Amniotic epithelial cell (primary cell): ENCODE measurements around the gene KRT85.

Source experiments
- DNase-seq: peaks from one replicate; pipeline ENCODE4 v3.0.0-alpha.2; 2010; ENCODE audit warnings: low read depth

KRT85 gene

DNA sequence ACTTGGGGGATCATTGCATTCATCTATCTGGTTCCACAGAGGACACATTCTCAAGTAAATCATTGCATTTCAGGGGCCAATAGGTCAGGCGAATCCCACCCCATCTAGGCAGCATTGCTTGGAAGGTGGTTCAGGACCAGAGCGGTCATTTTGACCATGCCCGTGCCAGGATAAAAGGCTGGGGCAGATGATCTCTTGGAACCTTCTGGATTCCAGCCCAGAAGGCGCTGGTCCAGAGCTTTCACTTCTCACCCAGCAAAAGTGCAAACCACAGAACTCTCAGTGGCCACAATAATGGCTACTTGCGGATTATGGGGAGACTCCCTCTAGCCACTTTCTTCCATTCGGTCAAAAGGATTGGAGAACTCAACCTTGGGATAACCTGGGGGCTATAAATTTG, 595 bp upstream of the KRT85 start:
- no peak for DNase-seq

DNA sequence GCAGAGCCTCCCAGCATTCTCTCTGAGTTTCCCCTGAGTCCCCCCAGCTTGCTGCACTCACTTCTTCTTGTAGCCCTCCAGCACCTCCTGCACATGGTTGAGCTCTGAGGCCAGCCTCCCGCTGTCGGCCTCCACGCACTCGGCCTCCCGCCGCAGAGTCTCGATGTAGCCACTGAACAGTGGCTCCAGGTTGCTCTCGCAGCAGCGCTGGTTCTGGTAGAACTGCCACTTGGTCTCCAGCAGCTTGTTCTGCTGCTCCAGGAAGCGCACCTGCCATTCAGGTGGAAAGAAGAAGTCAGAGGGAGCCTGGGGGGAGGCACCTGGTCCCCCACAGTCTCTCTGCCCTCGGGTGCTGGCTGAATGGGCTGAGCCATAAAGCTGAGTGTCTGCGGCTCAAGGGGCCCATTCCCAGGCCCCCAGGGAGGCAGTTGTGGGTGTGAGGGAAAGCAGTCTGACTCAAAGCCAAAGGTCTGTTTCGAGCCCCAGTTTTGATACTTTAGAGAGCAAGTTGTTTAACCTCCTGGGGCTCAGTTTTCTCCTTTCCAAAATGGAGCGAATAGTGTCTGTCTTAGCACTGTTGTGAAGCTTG, 2.3 kb downstream of the KRT85 start:
- DNase-seq: no peak

DNA sequence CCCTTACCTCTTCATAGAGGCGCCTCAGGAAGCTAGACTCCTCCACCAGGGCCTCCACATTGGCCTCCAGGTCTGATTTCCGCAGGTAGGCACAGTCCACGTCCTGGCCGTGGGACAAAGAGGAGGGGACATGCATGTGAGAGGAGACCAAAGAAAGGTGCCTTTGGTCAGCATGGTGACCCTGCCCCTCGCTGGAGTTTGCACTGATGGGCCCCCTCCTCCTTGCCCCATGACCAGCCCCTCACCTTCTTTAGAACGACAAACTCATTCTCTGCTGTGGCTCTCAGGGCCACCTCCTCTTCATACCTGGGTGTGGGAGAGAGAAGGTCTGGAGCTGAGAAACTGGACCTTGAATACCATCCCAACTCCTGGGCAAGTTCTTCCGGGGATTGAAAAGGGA, 3.2 kb downstream of the KRT85 start:
- no peak for DNase-seq

DNA sequence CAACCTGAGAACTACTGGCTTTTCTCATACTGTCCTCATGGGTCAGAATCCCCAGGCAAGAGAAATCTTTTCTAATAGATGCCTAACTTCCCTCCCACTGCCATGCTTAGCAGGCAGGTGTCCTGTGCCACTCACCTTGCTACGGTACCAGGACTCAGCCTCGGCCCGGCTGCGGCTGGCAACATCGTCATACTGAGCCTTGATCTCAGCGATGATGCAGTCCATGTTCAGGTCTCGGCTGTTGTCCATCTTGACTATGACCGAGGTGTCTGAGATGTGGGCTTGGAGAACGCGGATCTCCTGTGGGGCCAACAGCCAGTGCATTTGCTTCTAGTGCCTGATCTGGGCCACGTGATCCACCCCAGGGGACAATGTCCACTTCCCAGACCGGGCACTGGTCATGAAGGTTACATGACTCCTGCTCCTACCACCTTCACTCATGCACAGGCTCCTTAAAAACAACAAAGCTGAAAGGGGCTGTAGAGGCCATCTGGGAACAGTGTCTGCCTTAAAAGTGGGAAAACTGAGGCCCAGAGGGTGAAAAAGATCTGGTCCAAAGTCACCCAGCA, 4.1 kb downstream of the KRT85 start:
- DNase-seq: no peak

DNA sequence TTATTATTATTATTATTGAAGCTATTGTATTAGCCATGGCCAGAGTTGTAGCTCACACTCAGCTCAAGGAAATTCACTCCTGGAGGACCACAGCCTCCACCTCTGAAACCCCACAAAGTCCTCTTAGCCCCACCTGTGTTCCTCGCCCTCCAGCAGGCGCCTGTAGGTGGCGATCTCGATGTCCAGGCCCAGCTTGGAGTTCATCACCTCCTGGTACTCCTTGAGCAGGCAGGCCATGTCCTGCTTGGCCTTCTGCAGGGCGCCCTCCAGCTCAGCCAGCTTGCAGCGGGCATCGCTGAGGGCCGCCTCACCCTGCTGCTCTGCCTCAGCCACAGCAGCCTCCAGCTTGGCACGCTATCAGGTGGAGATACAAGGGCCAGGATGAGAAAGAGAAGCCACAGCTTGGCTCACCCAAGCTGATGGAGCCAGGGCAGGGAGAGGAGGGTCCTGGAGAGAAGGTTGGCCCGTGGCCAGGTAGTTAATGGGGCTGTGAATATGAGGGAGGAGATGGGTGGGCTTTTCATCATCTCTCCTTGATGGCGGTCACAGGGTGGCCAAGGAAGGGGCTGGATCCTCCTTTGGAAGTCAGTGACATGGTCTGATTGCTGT, 5.1 kb downstream of the KRT85 start:
- DNase-seq: no peak

DNA sequence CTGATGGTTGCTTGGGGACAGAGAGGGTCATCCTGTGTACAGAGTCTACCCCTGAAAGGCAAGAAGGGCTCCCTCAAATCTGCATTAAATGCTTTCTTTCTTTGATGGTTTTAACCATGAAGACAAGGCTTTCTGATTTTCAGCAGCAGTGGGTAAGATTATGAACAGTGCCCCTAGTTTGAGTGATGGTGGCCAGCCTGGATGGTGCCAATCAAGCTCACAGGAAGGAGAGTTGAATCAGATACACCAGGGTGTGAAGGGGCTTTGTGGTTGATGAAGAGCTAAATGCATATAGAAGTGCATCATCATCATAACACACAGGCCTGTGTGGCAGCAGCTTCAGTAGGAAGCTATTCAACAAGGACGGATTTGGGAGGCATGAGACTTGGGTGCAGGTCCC, 5.7 kb downstream of the KRT85 start:
- no peak for DNase-seq

DNA sequence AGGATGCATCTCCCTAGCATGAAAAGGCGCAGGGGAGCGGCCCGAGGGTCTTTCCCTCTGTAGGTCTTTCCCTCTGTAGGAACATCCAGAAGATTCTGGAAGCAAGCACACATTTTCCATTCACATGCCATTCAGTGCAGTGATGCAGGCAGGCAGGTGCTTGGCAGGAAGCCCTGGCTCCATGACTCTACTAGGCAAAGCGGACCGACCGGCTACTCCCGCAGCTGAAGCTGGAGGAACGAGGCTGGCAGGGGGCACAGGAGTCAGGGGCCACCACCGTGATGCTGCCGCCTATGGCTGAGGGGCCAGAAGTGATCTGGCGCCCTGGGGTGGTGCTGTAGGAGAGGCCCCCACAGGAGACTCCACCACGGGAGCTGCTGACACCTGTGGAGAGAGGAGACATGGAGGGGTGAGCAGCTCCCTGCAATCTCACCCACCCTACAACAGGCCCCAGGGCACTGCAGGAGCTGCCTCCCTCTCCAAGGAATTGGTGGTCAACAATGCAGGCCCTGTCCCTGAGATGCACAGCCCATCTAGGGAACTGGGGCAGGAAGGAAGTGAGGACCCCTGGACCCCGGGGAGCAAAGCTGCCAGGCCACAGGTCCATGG, 6.5 kb downstream of the KRT85 start:
- no peak for DNase-seq

DNA sequence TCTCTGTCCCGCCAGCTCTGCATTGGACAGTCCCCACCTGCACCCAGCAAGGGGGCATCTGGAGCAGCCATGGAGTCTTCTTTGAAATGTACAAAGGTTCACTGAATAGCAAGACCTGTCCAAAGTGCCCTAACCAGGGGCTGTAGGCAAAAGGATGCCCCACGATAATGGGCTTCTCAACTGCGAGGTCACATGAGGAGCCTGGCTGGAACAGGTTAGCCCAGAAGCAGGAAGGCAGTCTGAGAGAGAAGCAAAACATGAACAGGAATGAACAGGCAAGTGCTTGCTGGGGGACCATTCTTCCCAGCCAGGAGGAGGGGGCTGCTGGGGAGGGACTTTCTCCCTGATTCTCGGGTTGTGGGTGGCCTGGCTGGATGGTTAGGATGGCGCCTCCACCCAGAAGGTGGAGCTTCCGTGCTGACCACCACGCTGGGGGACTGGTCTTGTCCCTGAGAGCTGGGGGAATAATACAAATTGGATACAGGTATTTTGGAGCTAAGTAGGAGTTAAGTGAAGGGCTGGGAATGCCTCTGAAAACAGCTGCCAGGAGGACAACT, 7.1 kb downstream of the KRT85 start:
- DNase-seq: no peak

DNA sequence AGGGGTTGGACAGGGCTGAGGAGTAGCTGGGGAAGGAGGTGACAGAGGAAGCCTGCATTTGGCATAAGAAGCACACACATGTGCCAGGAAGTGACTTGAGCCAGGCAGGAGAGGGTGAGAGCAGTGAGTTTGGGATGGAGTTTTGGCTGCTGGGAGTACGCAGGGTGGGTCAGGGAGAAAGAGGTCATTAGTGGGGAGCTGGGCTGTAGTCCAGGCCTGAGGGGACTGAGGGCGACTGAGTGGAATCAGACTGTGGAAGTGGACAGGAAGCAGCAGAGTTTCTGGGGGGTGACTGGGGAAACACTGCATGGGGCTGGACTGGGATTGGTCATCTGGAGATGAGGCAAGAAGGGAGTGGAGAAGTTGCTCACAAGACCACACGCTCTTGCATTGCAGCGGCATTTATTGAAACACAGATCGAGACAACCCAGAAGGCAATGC, 7.6 kb downstream of the KRT85 start:
- DNase-seq: peak; percentile 23

DNA sequence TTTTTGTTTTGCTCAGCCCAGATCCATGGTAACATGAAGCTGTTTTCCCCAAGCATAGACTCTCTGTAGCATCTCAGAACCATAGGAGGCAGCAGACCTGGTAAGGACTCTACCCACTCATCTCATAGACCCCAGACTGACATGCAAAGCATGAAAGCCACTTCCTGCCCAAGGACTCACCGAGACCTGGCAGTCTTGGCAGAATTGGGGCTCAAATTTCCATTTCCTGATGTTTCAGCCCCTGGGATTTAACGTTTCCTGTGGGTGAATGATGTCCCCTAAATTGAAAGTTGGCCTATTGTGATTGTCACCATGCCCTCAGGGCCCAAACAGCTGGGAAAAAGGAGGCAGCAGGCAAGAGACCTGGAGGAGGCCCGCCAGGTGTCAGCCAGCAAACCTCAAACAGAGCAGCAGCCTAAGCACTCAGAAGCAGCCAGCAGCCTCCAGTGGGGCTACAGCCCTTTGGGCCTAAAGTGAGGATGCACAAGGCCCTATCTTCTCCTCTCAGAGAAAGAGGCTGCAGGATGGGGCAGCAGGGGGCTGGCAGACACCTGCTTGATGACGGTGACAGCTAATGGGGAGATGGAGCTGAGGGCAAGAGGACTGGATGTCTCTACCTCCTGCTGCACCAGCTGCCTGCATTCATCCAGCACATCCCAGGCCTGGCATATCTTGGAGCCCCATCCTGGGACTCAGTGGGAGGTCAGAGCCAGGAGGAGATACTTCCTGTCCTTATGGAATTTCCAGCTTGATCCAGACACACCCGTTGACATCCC, 8.5 kb downstream of the KRT85 start:
- no peak for DNase-seq

DNA sequence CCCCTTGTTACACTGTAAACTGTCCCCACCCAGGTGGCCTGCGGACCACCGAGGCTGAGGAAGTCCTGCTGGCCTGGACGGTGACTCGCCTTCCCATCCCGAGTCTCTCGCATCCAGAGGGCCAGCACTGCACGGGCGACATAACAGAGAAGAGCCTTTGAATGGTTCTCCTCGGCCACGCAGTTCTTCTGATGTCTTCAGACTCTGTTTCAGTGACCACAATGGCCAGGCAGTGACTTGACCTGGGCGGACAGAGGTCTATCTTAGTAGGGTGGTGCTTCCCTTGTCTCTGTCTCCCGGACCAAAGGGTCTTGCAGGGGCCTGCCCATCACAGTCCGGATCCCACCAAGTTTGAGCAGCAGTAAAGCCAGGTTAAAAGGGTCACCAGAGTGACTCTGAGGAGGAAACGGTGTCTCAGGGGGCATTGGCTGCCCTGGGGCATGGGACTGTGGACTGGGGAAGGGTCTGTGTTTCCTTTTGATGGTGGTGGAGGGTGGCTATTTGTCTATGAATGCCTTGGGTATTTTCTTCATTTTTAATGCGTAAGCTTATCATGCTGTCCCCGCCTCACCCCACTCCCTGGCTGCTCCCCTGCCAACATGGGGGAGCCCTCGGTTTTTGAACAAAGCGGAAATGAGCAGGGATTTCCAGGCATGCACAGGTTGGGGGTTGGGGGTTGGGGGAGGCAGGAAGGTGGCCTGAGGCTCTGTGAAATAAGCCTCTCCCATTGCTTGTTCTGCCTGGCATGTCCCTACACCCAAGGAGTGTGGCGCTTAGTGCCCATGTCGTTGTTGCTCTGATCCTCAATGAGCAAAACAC, 10.3 kb downstream of the KRT85 start:
- DNase-seq: no peak

DNA sequence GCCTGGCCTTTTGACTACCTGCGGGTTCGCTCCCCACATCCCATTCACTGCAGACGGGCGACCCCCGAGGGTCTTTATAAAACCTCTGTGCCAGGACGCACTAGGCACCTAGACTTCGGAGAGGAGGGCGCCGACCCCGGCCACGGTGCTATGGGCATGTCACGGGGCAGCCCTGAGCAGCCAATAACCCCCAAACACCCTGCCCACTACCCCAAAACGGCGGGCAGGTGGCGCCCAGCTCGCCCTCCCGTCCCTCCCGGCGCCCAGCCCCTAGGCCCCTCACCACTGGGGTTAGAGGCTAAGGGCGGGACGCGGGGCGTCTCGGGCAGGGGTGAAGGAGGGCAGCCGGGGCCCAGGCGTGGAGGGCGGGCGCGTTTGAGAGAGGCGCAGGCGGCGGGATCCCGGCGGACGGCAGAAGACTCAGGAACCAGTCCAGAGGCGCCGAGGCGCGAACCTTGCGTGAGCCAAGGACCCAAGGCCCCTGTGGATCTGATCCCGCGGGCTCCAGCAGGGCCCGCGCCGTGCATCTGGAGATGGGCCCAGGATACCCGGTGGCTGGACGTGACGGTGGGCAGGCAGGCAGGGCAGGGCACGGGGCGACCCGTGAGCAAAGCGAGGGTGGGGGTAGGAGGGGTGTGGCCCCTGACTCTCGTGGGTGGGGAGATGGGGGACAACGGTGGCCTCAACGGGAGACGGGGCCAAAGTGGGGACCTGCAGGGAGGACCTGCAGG, 11.1 kb downstream of the KRT85 start:
- no peak for DNase-seq

DNA sequence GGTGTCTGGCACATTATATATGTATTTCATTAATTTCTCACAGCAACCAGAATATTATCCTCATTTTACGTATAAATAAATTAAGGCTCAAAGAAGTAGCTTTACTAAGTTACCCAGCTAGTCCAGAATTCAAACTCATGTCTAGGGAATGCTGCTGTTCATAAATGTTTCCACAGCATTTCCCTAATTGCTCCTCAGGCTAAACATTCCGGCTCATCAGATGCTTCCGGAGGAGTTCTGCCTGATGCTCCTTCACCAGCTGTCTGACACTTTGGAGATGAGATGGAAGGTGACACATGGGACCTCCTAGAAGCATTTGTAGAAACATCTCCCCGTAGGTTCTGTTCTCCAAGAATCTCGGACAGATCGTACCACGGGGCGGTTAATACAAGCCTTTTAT, 12.1 kb downstream of the KRT85 start:
- no peak for DNase-seq

DNA sequence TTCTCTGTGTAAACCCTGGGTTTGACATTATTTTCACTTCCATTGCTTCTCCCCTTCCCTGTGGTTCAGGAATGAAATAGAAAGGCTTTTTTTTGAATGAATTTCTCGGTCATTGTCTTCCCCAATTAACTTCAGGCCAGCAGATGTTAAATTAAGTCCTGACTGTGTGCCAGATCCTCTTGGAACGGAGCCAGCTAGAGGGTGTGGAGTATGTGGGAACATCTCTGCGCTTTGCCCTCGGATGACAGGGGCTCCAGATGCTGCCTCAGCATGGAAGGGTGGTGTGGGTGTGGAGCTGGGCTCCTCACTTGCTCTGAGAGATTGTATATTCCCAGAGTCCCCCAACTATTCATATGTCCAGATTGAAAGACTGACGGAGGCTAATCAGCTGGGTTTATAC, 13.1 kb downstream of the KRT85 start:
- DNase-seq: no peak

DNA sequence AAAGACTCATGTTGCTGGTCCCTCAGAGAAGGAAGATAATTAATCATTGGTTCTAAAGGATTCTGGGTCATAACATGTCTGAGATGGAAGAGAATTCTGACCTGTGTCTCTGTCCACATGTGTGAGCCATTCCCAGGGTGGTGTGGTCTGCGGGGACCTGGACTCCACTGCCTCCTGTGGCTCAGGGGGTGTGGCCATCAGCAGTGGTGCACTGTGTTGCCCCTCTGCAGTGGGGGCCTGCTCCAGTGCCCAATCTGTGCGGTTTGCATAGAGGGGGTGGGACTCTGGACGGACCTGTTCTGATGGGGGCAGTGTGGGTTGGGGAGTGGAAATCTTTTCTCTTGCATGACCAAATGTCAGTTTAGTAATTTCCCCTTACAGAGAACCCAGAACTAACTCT, 13.5 kb downstream of the KRT85 start:
- DNase-seq: no peak

DNA sequence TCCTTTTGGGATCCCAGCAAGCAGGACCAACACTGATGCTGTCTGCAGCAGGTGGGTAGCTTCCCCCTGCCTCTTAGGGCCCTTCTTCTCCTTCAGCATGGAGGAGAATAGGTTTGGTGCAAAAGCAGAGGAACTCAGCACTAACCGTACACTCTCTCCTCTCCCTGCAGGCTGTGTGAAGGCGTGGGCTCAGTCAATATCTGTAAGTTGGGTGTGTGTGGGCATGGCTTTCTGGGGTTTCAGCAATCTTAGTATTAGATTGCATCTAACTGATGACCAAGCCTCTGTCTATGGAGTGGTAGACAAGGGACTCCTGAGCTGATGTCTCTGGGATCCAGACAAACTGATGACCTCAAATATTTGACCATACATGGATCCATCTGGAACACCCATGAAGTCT, 14.3 kb downstream of the KRT85 start:
- no peak for DNase-seq

DNA sequence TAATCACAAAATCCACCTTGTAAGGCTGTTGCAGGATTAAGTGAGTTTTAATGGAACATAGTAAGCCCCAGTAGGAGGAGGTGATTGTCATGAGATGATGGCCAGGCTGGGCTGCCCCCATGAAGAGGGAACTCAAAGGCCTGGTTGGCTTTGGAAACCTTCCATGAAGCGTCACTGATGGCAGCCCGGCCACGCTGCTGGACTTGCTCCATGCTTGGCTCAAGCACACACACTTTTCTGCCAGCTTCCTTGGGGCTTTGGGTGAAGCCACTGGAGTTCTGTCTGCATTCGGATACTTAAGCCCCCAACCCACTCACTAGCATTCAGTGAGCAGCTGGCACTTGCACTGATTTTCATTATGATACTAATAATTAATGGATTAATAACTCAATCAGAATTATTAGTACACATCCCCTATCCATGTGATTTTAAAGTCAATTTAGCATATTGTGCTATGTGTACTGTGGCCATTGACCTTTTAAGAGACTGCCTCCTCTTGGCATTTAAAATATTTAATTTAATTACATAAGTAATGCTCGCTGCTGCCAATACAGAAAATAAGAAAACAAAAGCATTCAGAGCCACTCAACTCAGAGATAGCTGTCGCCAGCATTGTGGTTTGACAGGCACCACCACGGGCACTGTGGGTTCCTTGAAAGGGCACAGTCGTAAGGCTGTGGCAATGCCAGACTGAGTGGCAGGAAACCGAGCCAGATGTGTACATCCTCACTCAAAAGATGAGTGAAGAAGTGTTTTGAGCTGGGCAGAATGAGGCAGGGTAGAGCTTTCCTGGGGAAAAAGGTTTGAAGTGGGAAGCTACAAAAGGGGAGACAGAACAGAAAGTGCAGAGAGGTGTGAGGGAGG, 15.9 kb downstream of the KRT85 start:
- DNase-seq: no peak

DNA sequence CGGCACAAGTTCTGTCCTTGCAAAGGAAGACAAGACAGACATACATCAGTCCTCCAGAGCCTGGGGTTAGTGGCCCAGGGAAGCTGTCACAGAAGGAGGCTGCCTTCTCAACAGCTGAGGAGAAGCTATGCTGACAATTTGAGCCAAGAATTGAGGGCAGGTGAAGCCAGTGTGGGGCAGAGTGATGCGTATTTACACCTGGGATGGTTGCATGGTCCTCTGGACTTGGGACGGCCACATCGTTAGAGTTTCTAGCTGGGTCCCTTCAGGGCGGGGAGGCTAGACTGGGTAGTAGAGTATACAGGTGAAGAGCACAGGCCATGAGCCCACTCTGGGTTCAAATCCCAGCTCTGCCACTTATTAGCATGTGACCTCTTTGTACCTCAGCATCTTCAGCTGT, 16.5 kb downstream of the KRT85 start:
- no peak for DNase-seq

DNA sequence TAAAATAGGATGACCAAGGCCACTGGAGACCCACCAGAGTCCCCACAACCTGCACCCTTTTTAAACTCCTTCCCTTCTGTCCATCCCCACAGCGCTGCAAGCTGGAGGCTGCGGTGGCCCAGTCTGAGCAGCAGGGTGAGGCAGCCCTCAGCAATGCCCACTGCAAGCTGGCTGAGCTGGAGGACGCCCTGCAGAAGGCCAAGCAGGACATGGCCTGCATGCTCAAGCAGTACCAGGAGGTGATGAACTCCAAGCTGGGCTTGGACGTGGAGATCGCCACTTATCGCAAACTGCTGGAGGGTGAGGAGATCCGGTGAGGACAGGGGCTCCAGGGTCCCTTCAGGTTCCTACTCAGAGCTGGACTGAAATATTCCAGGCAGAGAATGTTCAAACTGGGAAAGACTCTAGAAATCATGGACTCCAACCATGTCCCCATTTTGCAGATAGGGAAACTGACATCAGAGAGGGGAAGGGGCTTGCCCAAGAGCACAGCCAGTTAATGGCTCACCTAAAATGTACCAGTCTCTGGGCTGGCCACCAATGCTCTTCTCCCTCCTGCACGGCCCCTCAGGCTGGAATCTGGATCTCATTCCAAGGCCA, 17.2 kb downstream of the KRT85 start:
- DNase-seq: no peak

DNA sequence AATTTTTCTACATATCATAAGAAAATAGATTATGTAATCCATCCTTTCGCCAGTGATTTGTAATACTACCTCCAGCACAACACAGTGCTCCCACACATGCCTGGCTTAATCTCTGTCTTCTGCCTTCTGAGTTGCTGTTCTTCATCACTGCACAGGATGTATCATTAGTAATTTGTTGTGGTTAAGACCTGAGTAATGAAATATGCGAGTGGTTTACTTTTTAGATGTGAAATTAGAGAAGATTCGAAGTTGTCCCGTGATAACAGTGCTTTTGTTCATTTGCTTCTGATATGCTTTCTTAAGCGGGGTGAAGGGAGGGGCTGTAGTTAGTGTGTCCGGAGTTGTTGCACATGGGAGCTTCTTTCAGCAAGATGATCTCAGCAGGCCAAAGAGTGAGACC, 18.1 kb downstream of the KRT85 start:
- DNase-seq: peak; percentile 98
